ENCODE measurements around the gene RNF5. TPM values are rescaled to one million over a fixed set of nuclear protein-coding genes. Genes with fewer than 3 reads are reported as not detected.

Gene RNF5
- total and polyA plus RNA-seq, 7 donors, result 61.5 to 220 (median 107) TPM

DNA sequence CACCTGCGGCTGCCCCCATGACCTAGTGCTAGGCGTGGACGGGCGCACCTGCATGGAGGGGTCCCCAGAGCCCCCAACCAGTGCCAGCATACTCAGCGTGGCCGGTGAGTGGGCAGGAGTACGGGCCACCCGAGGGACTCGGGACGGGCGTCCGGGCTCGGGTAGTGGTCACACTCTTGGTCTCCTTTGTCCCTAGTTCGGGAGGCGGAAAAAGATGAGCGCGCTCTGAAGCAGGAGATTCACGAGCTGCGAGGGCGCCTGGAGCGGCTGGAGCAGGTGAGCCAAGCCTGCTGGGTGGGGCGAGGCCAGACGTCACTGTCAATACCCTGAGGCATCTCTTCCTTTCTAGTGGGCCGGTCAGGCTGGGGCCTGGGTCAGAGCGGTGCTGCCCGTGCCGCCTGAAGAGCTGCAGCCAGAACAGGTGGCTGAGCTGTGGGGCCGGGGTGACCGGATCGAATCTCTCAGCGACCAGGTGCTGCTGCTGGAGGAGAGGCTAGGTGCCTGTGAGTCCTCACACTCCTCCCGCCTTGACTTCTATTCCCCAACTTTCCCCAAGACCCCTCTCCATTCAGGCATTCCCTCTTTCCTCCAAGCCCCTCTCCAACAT is 10.9 kb upstream of the RNF5 start:
- DNase-seq, result no peak
- TF ChIP-seq POLR2A (IDR thresholded peaks at IDR 0.05) (no peak), POLR2AphosphoS5 (IDR thresholded peaks at IDR 0.05) (no peak), EP300 (IDR thresholded peaks at IDR 0.05) (no peak)
- TF ChIP-seq, protein P1, sequence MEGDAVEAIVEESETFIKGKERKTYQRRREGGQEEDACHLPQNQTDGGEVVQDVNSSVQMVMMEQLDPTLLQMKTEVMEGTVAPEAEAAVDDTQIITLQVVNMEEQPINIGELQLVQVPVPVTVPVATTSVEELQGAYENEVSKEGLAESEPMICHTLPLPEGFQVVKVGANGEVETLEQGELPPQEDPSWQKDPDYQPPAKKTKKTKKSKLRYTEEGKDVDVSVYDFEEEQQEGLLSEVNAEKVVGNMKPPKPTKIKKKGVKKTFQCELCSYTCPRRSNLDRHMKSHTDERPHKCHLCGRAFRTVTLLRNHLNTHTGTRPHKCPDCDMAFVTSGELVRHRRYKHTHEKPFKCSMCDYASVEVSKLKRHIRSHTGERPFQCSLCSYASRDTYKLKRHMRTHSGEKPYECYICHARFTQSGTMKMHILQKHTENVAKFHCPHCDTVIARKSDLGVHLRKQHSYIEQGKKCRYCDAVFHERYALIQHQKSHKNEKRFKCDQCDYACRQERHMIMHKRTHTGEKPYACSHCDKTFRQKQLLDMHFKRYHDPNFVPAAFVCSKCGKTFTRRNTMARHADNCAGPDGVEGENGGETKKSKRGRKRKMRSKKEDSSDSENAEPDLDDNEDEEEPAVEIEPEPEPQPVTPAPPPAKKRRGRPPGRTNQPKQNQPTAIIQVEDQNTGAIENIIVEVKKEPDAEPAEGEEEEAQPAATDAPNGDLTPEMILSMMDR (IDR thresholded peaks at IDR 0.05), result no peak
- Histone ChIP-seq H3K27ac (peak overlapping the region in 1 of 4 donors; percentile 9), H3K9me3 (no peaks in the 10 kb centered on the region), H3K27me3 (no peaks in the 10 kb centered on the region), H3K4me3 (no peak overlapping the region), H3K4me1 (peaks cover 0 to 3% (median 0%) of the 10 kb centered on the region in 4 donors), H3K36me3 (peaks cover 27 to 84% (median 29%) of the 10 kb centered on the region in 4 donors)
- WGBS, 2 donors, result 89 to 90% methylated on average over 32 of the region's 32 CpGs
- intact Hi-C loops (cut with DNase I), result no loop called here

DNA sequence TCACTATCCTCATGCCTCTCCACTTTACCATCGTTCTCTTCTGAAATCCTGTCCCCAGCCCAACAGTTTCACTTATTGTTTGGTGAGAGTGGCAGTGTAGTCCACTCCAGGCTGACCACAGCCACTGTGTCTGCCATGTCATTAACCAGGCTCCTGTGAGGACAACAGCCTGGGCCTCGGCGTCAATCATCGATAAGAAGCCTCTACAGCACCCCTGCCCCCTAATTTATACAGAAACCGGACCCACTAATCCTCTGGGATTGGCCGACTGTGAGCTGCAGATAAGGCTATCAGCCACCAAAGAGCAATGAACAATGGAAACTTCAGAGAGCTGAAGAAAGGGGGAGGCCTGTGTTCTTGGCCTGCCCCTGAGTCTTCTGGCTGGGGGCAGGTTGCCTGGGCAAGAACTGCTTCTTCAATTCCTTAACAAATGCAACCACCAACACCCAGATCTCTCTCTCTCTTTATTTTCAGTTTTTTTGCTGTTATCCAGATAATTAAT is 10.4 kb upstream of the RNF5 start:
- whole genome bisulfite sequencing, 2 donors, result 82 to 86% methylated on average over 6 of the region's 6 CpGs
- H3K27me3 ChIP-seq, result no peaks in the 10 kb centered on the region
- no peak for TF ChIP-seq EP300 (IDR thresholded peaks at IDR 0.05)
- TF ChIP-seq, protein P1 (IDR thresholded peaks at IDR 0.05), result no peak
- no peak for TF ChIP-seq POLR2AphosphoS5 (IDR thresholded peaks at IDR 0.05)
- TF ChIP-seq POLR2A (IDR thresholded peaks at IDR 0.05), result no peak
- H3K9me3 ChIP-seq, result no peaks in the 10 kb centered on the region
- peaks cover 27 to 78% (median 29%) of the 10 kb centered on the region in 4 donors for H3K36me3 ChIP-seq
- no peak for DNase-seq
- intact Hi-C loops (cut with DNase I), result no loop called here
- H3K27ac ChIP-seq, result peak overlapping the region in 1 of 4 donors; percentile 9
- H3K4me3 ChIP-seq, result no peak overlapping the region
- peaks cover 0 to 7% (median under 1%) of the 10 kb centered on the region in 4 donors for H3K4me1 ChIP-seq

DNA sequence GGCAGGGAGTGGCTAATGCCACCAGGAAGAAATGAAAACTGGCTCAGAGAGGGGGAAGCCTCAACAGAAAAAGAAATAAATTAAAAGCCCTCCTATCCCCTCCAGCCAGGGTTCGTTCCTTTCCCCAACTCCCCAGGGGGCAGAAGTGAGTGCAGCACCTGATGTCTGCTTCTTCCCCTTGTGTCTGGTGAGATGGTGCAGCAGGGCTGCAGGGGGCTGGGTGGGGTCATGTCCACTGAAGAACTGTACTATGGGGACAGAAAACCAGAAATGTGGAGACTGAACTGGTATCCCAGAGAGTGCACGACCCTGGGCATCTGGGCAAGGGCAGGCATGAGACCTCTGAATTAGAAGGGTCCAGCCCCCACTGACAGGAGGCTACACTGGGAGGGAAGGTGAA is 9.9 kb upstream of the RNF5 start:
- intact Hi-C loops (cut with DNase I), result no loop called here
- peaks cover 27 to 73% (median 29%) of the 10 kb centered on the region in 4 donors for H3K36me3 ChIP-seq
- H3K4me3 ChIP-seq, result no peak overlapping the region
- peaks cover 0 to 12% (median 3%) of the 10 kb centered on the region in 4 donors for H3K4me1 ChIP-seq
- H3K27ac ChIP-seq, result peak overlapping the region in 1 of 4 donors; percentile 5
- 76 to 86% methylated on average over 2 of the region's 2 CpGs for WGBS, 2 donors
- H3K9me3 ChIP-seq, result no peaks in the 10 kb centered on the region
- no peak for DNase-seq
- TF ChIP-seq, protein P1 (IDR thresholded peaks at IDR 0.05), result no peak
- TF ChIP-seq POLR2AphosphoS5 (IDR thresholded peaks at IDR 0.05), result no peak
- no peak for TF ChIP-seq EP300 (IDR thresholded peaks at IDR 0.05)
- H3K27me3 ChIP-seq, result no peaks in the 10 kb centered on the region

DNA sequence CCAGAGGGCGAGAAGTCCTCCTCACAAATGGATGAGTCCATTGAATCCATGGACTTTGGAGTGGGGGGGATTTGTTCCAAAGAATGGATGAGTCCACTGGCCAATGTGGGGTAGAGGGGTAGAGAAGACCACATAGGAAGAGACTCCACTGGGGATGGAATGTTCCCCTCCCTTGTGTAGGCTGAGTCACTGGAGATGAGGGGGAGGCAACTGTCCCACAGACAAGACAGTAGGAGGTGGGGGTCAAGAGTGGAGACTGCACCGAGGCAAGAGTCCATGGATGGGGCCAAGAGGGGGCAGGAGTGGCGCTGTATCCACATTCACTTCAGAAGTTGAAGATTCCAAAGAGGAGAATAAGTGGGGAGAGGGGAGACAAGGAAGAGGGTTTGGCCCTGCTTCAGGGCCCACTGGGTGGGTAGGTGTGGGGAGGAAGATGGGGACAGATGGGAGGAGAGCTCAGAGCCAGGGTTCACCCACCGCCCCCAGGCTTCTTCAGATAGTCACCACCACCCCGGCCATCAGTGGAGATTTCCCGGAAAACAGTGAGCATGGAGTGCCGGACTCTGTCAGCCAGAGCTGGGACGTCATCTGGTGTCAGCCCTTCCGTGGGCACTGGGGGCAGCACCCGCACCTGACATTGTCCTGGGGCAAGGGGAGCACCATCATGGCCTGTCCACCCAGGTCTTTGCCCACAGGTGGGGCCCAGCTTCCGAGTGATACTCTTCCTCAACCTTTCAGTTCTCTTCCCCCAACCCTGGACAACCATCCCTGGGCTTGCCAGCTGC is 9.2 kb upstream of the RNF5 start:
- H3K9me3 ChIP-seq, result no peaks in the 10 kb centered on the region
- H3K27ac ChIP-seq, result peak overlapping the region in 3 of 4 donors; percentile 5 to 14 (median 11)
- peaks cover 27 to 70% (median 29%) of the 10 kb centered on the region in 4 donors for H3K36me3 ChIP-seq
- peaks cover 0 to 18% (median 3%) of the 10 kb centered on the region in 4 donors for H3K4me1 ChIP-seq
- no peak for DNase-seq
- intact Hi-C loops (cut with DNase I), result no loop called here
- H3K27me3 ChIP-seq, result no peaks in the 10 kb centered on the region
- no peak overlapping the region for H3K4me3 ChIP-seq
- WGBS, 2 donors, result 86 to 88% methylated on average over 11 of the region's 11 CpGs
- TF ChIP-seq POLR2AphosphoS5 (IDR thresholded peaks at IDR 0.05) (no peak), EP300 (IDR thresholded peaks at IDR 0.05) (no peak)
- TF ChIP-seq, protein P1 (IDR thresholded peaks at IDR 0.05), result no peak

Measured in sigmoid colon (tissue), 7 donors.